Testis (tissue), 3 donors: ENCODE data around the gene LYSMD3. TPM values are rescaled to one million over a fixed set of nuclear protein-coding genes. Genes with fewer than 3 reads are reported as not detected.

Experiments used
- DNase-seq: peaks from one replicate; pipeline ENCODE4 v3.0.0-alpha.2; 2019
- H3K27ac ChIP-seq, 2 donors: fragments of 200-600 bp; sonication (generic); one replicate each; pipeline ENCODE4 v1.5.1; 2019
- H3K27me3 ChIP-seq: fragments of 200-600 bp; sonication (generic); one replicate; pipeline ENCODE4 v1.5.1; 2019
- H3K36me3 ChIP-seq: fragments of 200-600 bp; sonication (generic); one replicate; pipeline ENCODE4 v1.5.1; 2017; ENCODE audit warnings: low read depth; ENCODE audit errors: missing control alignments
- H3K4me1 ChIP-seq: fragments of 200-600 bp; sonication (generic); one replicate; pipeline ENCODE4 v1.5.1; 2019
- H3K4me3 ChIP-seq, 2 donors: fragments of 200-600 bp; sonication (generic); one replicate each; pipeline ENCODE4 v1.5.1; 2017 to 2019
- H3K9me3 ChIP-seq: fragments of 200-600 bp; sonication (generic); one replicate; pipeline ENCODE4 v1.5.1; 2017
- CTCF ChIP-seq, 3 experiments: fragments of 450-650 bp in 2 of 3; fragments of 200-600 bp in 1 of 3; sonication (generic) in 1 of 3; IDR thresholded peaks; one replicate each; pipeline ENCODE4 v1.5.1; 2016 to 2019; ENCODE audit warnings: antibody characterized with exemption in 3 of 3, mild to moderate bottlenecking in 2 of 3, moderate library complexity in 1 of 3
- POLR2A ChIP-seq: fragments of 450-650 bp; IDR thresholded peaks from one replicate; pipeline ENCODE4 v1.6.1; 2017; ENCODE audit warnings: antibody characterized with exemption, mild to moderate bottlenecking, moderate library complexity
- WGBS, 2 donors: methylation state at CpG; one replicate each; pipeline ENCODE4 v1.1.5; 2018; 5-methylcytosine and 5-hydroxymethylcytosine counted together
- intact Hi-C: fragments of 100-400 bp; cut with DNase I; formaldehyde crosslinking; loops from one replicate; pipeline ENCODE4 v1.15.1; 2023; ENCODE audit warnings: low total_unique reads
- polyA plus RNA-seq: library from polyadenylated mRNA; stranded (reverse); fragments of 350-450 nt; fragmentation: Illumina TruSeq; extraction: RNeasy Lipid Tissue Mini Kit (QIAGEN cat#74804); gene quantifications from one replicate; pipeline ENCODE4 v1.2.3, GENCODE V29; 2014; ENCODE audit warnings: low read depth, low replicate concordance; ENCODE audit not compliant: insufficient read depth
- total RNA-seq, 2 donors: library from RNA; depleted of rRNA; stranded (reverse); fragments of >200 nt; gene quantifications; one replicate each; pipeline ENCODE4 v1.2.3, GENCODE V29; 2016

Gene LYSMD3
- total and polyA plus RNA-seq, 3 donors from 2014 or later = 9.4 to 11.0 (median 10.4) TPM

GRCh38 chr5:90569084-90569483 is 39.7 kb upstream of the LYSMD3 start:
- Histone ChIP-seq H3K4me3 (no peak overlapping the region), H3K27me3 (no peaks in the 10 kb centered on the region), H3K4me1 (no peaks in the 10 kb centered on the region), H3K27ac (no peak overlapping the region), H3K36me3 (no peaks in the 10 kb centered on the region), H3K9me3 (no peaks in the 10 kb centered on the region)
- TF ChIP-seq CTCF (IDR thresholded peaks at IDR 0.05) (no peak), POLR2A (no peak)
- 90 to 91% methylated on average over 1 of the region's 1 CpG for WGBS, 2 donors
- no peak for DNase-seq
- intact Hi-C loops = no loop called here

GRCh38 chr5:90565491-90565890 is 36.1 kb upstream of the LYSMD3 start:
- 79 to 81% methylated on average over 3 of the region's 3 CpGs for WGBS, 2 donors
- TF ChIP-seq POLR2A (no peak), CTCF (IDR thresholded peaks at IDR 0.05) (no peak)
- Histone ChIP-seq H3K27ac (no peak overlapping the region), H3K4me3 (no peak overlapping the region), H3K36me3 (no peaks in the 10 kb centered on the region), H3K27me3 (no peaks in the 10 kb centered on the region), H3K4me1 (no peaks in the 10 kb centered on the region), H3K9me3 (no peaks in the 10 kb centered on the region)
- no peak for DNase-seq
- intact Hi-C loops = no loop called here

- no peak overlapping the region for H3K27ac ChIP-seq
- peaks cover 2% of the 10 kb centered on the region for H3K4me1 ChIP-seq
- H3K4me3 ChIP-seq = no peak overlapping the region
- DNase-seq = no peak
- intact Hi-C loops = no loop called here
- no peak for TF ChIP-seq POLR2A
- no peak for TF ChIP-seq CTCF (IDR thresholded peaks at IDR 0.05)
- H3K36me3 ChIP-seq = no peaks in the 10 kb centered on the region
- H3K9me3 ChIP-seq = no peaks in the 10 kb centered on the region
- 52 to 53% methylated on average over 1 of the region's 1 CpG for WGBS, 2 donors
- H3K27me3 ChIP-seq = no peaks in the 10 kb centered on the region
These were observed 33.7 kb upstream of the LYSMD3 start for GRCh38 chr5:90563108-90563507.

GRCh38 chr5:90562341-90562740 is 33.0 kb upstream of the LYSMD3 start:
- Histone ChIP-seq H3K4me1 (peaks cover 5% of the 10 kb centered on the region), H3K4me3 (no peak overlapping the region), H3K9me3 (no peaks in the 10 kb centered on the region), H3K27me3 (no peaks in the 10 kb centered on the region), H3K36me3 (no peaks in the 10 kb centered on the region), H3K27ac (no peak overlapping the region)
- intact Hi-C loops = no loop called here
- 73 to 74% methylated on average over 5 of the region's 5 CpGs for WGBS, 2 donors
- no peak for TF ChIP-seq CTCF (IDR thresholded peaks at IDR 0.05)
- TF ChIP-seq POLR2A = no peak
- no peak for DNase-seq

GRCh38 chr5:90561766-90562165 is 32.4 kb upstream of the LYSMD3 start:
- TF ChIP-seq POLR2A (no peak), CTCF (IDR thresholded peaks at IDR 0.05) (no peak)
- no peak for DNase-seq
- H3K9me3 ChIP-seq = no peaks in the 10 kb centered on the region
- WGBS, 2 donors = 83 to 85% methylated on average over 1 of the region's 1 CpG
- no peaks in the 10 kb centered on the region for H3K36me3 ChIP-seq
- intact Hi-C loops = no loop called here
- H3K4me3 ChIP-seq = no peak overlapping the region
- H3K27me3 ChIP-seq = no peaks in the 10 kb centered on the region
- no peak overlapping the region for H3K27ac ChIP-seq
- peaks cover 5% of the 10 kb centered on the region for H3K4me1 ChIP-seq
